ENCODE measurements around the gene DNAJC28.
"Not testable (repeated sequence)": the region's sequence is repeated elsewhere in the genome, so short reads cannot be mapped to it uniquely, and the experiment has no call there.

- TF ChIP-seq POLR2AphosphoS5 (IDR thresholded peaks at IDR 0.05; ENCODE audit: low read depth, low read length); CTCF (IDR thresholded peaks at IDR 0.05); EP300 (IDR thresholded peaks at IDR 0.05; ENCODE audit: borderline replicate concordance in 1 of 2, low read depth in 1 of 2, low read length in 1 of 2); ELF1 (IDR thresholded peaks at IDR 0.05); RXRA (IDR thresholded peaks at IDR 0.05; ENCODE audit: borderline replicate concordance, low read depth); RAD21 (IDR thresholded peaks at IDR 0.05; ENCODE audit: low read length); RFX5 (IDR thresholded peaks at IDR 0.05; ENCODE audit: low read length); REST (IDR thresholded peaks at IDR 0.05; ENCODE audit: low read depth, low read length): not testable (repeated sequence)
Measured at GRCh38 chr21:33446620-33447019, 44.9 kb downstream of the DNAJC28 start.

All from SK-N-SH (cell line).